Loucy (cell line): ENCODE results near the gene ZNF598.

Experiments
- H2AFZ ChIP-seq: fragments of 200-600 bp; sonication (generic); 2 replicates; pipeline ENCODE4 v1.6.0; 2016; ENCODE audit warnings: antibody characterized with exemption, mild to moderate bottlenecking, low read length, moderate library complexity
- H3F3A ChIP-seq: fragments of 200-600 bp; 2 replicates; pipeline ENCODE4 v1.6.0; 2016; ENCODE audit warnings: antibody characterized with exemption, low read depth, mild to moderate bottlenecking
- H3K27me3 ChIP-seq: fragments of 200-600 bp; sonication (generic); 2 replicates; pipeline ENCODE4 v1.6.1; 2014; ENCODE audit warnings: low read length, mild to moderate bottlenecking; ENCODE audit not compliant: insufficient read depth, poor library complexity, severe bottlenecking
- H3K36me3 ChIP-seq: fragments of 200-600 bp; sonication (generic); 2 replicates; pipeline ENCODE4 v1.6.1; 2016; ENCODE audit warnings: low read length; ENCODE audit not compliant: insufficient read depth
- H3K4me1 ChIP-seq: fragments of 200-600 bp; sonication (generic); 2 replicates; pipeline ENCODE4 v1.5.1; 2014; ENCODE audit warnings: low read length, mild to moderate bottlenecking; ENCODE audit not compliant: insufficient read depth, poor library complexity, severe bottlenecking
- H3K4me2 ChIP-seq: fragments of 200-600 bp; sonication (generic); 2 replicates; pipeline ENCODE4 v1.6.0; 2014; ENCODE audit warnings: antibody characterized with exemption, low read length, low read depth, mild to moderate bottlenecking; ENCODE audit not compliant: poor library complexity, severe bottlenecking
- H3K4me3 ChIP-seq: fragments of 200-600 bp; sonication (generic); 2 replicates; pipeline ENCODE4 v1.5.1; 2014; ENCODE audit warnings: low read length, mild to moderate bottlenecking, mixed read lengths; ENCODE audit not compliant: poor library complexity, severe bottlenecking
- H3K79me2 ChIP-seq: fragments of 200-600 bp; sonication (generic); 2 replicates; pipeline ENCODE4 v1.6.1; 2014; ENCODE audit warnings: low read length; ENCODE audit not compliant: insufficient read depth
- H3K9ac ChIP-seq: fragments of 200-600 bp; sonication (generic); 2 replicates; pipeline ENCODE4 v1.6.0; 2014; ENCODE audit warnings: mild to moderate bottlenecking, low read depth, low read length, moderate library complexity; ENCODE audit not compliant: poor library complexity, severe bottlenecking
- H3K9me2 ChIP-seq: fragments of 200-600 bp; sonication (generic); replicated peaks from 2 replicates; pipeline ENCODE4 v1.6.1; 2016; ENCODE audit warnings: low read depth, low read length, mixed read lengths
- H3K9me3 ChIP-seq: fragments of 200-600 bp; sonication (generic); 2 replicates; pipeline ENCODE4 v1.6.1; 2014; ENCODE audit warnings: mild to moderate bottlenecking, antibody characterized with exemption, low read length, low read depth; ENCODE audit not compliant: insufficient read depth
- H4K20me1 ChIP-seq: fragments of 200-600 bp; sonication (generic); 2 replicates; pipeline ENCODE4 v1.6.0; 2014; ENCODE audit warnings: antibody characterized with exemption, low read length, mild to moderate bottlenecking; ENCODE audit not compliant: insufficient read depth, poor library complexity, severe bottlenecking
- EZH2phosphoT487 ChIP-seq: fragments of 200-600 bp; IDR thresholded peaks from 2 replicates; pipeline ENCODE4 v1.6.1; 2018; ENCODE audit warnings: antibody characterized with exemption, mild to moderate bottlenecking, moderate library complexity, borderline replicate concordance
- TF ChIP-seq, protein P1 (sequence below): fragments of 200-600 bp; sonication (generic); conservative IDR thresholded peaks from 2 replicates; pipeline ENCODE4 v1.5.1; 2014; ENCODE audit warnings: mild to moderate bottlenecking, antibody characterized with exemption, low read length

The ZNF598 gene

GRCh38 chr16:2042986-2043666, 33.5 kb upstream of the ZNF598 start:
- no peak for TF ChIP-seq EZH2phosphoT487
- TF ChIP-seq, protein P1, sequence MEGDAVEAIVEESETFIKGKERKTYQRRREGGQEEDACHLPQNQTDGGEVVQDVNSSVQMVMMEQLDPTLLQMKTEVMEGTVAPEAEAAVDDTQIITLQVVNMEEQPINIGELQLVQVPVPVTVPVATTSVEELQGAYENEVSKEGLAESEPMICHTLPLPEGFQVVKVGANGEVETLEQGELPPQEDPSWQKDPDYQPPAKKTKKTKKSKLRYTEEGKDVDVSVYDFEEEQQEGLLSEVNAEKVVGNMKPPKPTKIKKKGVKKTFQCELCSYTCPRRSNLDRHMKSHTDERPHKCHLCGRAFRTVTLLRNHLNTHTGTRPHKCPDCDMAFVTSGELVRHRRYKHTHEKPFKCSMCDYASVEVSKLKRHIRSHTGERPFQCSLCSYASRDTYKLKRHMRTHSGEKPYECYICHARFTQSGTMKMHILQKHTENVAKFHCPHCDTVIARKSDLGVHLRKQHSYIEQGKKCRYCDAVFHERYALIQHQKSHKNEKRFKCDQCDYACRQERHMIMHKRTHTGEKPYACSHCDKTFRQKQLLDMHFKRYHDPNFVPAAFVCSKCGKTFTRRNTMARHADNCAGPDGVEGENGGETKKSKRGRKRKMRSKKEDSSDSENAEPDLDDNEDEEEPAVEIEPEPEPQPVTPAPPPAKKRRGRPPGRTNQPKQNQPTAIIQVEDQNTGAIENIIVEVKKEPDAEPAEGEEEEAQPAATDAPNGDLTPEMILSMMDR: no peak
- Histone ChIP-seq H3K79me2 (peaks cover 6% of the 10 kb centered on the region; the same call in 1 of the 2 replicates), H3K27me3 (no peaks in the 10 kb centered on the region), H2AFZ (no peak overlapping the region), H3K4me3 (no peak overlapping the region), H3K36me3 (no peaks in the 10 kb centered on the region), H3K4me1 (no peaks in the 10 kb centered on the region), H3K4me2 (no peak overlapping the region), H3K9me2 (no peaks in the 10 kb centered on the region), H3F3A (no peaks in the 10 kb centered on the region), H3K9ac (no peak overlapping the region), H3K9me3 (no peaks in the 10 kb centered on the region), H4K20me1 (no peaks in the 10 kb centered on the region)

GRCh38 chr16:2042171-2042985, 32.8 kb upstream of the ZNF598 start:
- H3K4me2 ChIP-seq: no peak overlapping the region
- H2AFZ ChIP-seq: no peak overlapping the region
- H3K4me3 ChIP-seq: no peak overlapping the region
- H3K79me2 ChIP-seq: peaks cover 4% of the 10 kb centered on the region; the same call in 1 of the 2 replicates
- H3K36me3 ChIP-seq: no peaks in the 10 kb centered on the region
- TF ChIP-seq EZH2phosphoT487: no peak
- TF ChIP-seq, protein P1: no peak
- H3F3A ChIP-seq: no peaks in the 10 kb centered on the region
- H3K9me2 ChIP-seq: no peaks in the 10 kb centered on the region
- H3K27me3 ChIP-seq: no peaks in the 10 kb centered on the region
- H3K9ac ChIP-seq: no peak overlapping the region
- no peaks in the 10 kb centered on the region for H3K9me3 ChIP-seq
- H3K4me1 ChIP-seq: no peaks in the 10 kb centered on the region
- H4K20me1 ChIP-seq: no peaks in the 10 kb centered on the region

- H3K79me2 ChIP-seq: no peaks in the 10 kb centered on the region
- TF ChIP-seq EZH2phosphoT487: no peak
- TF ChIP-seq, protein P1: no peak
- no peaks in the 10 kb centered on the region for H3K9me3 ChIP-seq
- no peaks in the 10 kb centered on the region for H4K20me1 ChIP-seq
- no peak overlapping the region for H2AFZ ChIP-seq
- no peak overlapping the region for H3K4me3 ChIP-seq
- H3K9ac ChIP-seq: no peak overlapping the region
- H3F3A ChIP-seq: no peaks in the 10 kb centered on the region
- H3K36me3 ChIP-seq: no peaks in the 10 kb centered on the region
- no peak overlapping the region for H3K4me2 ChIP-seq
- no peaks in the 10 kb centered on the region for H3K9me2 ChIP-seq
- H3K27me3 ChIP-seq: no peaks in the 10 kb centered on the region
- H3K4me1 ChIP-seq: no peaks in the 10 kb centered on the region
Observed at GRCh38 chr16:2040787-2041522, 31.3 kb upstream of the ZNF598 start.
